IPS DF 4.7 (cell line): ENCODE measurements around the gene TSHZ3.

Experiments used
- DNase-seq: peaks from one replicate; pipeline ENCODE4 v3.0.0-alpha.2; 2013; ENCODE audit warnings: low spot score; ENCODE audit errors: extremely low read depth

The TSHZ3 gene

DNA sequence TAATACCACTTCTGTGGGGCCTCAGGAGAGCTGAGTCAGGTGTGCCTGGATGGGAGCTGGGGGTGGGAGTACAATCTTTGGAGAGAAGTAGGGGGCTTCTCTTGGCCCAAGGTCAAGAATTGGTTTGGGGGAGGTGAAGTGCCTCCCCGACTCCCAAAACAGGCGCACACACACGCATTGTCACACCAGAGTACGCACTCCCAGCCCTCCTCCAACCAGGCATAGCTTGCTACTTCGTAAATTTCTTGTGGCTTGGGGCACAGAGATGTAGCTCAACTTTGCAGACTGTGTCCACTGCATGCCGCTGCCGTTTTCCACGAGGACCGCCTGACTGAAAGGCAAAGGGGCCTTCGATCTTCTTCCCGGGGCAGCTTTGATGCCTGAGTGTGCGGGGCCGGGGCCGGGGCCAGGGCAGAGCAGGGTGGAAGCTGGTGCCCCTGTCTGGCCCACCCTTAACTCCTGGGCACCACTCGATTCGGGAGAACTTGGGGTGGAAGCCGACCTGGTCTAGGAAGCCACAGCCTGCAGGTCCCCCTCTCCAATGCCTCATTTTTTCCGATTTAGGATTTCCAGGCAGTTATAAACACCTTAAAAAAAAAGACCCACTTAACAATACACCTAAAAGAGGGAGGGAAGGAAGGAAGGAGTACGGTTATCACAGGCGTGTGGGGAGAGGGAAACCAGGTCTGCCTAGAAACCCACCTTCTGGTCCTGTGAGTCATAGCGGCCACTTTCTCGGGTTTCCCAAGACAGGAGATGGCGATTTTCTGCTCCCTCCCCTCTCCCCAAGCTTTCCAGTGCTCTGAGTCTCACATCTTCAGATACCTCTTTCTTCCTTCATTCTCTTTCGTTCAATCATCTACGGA lies 5.8 kb upstream of the TSHZ3 start:
- peak; percentile 92 for DNase-seq

DNA sequence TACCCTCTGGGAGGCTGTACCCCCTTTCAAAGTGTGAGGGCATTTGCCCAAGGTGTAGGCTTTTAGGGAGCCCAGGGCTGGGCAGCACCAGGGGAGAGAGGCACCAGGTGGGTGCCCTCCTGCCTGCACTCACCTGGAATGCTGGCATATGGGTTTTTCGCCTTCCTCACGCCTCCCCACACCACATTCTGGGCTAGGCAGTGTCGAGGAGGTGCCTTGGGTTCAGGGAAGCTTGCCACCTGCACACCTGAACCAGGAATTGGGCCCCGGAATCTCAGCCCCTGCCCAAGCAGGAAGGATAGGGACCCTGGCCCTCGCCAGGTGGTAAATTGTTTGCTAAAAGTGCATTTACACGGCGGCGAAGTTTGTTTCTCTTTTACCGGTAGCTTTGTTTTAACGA lies 5.1 kb upstream of the TSHZ3 start:
- DNase-seq, result no peak

DNA sequence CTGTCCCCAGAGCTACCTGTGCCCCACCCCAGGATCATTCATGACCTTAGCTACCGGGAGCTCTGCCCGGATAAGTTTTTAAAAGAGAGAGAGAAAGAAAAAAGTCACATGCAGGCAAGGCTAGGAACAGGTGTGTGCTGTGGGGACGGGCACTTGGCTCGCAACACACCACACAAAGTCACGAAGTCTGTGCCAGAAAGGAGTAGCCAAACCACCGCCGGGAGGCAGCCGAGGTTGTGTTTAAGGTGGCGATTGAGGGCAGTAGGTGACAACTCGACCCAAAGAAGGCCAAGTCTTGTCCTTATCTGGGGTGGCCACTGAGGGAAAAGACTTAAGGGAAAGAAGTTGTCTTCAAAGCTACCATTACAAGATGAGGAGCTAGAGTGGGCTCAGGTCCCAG lies 4.6 kb upstream of the TSHZ3 start:
- no peak for DNase-seq

DNA sequence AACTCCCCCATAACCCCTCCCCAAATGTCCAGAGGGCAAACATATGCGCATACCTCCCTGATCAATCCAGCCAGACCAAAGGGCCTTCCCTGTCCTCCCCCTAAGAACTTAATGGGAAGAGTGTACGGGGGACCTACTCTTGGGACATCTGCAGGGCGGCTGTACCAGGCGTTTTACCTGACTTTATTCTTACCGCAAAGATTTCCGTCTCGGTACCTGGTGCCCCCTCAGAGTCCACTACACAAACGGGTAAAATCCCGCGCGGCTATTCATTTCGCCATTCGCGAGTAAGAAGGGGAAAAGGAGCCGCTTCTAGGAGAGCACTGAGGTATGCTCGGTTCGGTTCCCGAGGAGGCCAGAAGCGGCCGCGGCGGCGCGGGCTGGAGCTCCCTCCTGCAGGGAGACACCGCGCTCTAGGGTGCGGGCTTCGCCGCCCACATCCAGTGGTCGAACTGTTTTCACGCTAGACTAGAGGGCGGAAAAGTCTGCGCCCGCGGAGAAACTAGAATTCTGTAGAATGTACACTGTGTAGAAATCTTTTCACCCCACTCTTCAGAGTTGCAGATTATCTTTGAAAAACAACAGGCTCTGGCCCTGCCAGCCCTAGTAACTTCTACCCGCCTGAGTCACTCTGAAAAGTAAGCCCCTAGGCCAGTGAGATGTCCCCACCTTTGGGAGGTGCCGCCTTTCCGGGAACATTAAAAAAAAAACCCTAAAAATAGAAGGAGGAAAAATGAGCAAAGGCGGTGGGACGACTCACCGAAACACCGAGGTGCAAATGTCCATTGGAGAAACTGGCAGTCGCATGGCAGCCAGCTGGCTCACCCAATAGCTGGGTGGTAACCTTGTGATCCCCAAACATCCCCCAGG lies 3.8 kb upstream of the TSHZ3 start:
- DNase-seq, result no peak

DNA sequence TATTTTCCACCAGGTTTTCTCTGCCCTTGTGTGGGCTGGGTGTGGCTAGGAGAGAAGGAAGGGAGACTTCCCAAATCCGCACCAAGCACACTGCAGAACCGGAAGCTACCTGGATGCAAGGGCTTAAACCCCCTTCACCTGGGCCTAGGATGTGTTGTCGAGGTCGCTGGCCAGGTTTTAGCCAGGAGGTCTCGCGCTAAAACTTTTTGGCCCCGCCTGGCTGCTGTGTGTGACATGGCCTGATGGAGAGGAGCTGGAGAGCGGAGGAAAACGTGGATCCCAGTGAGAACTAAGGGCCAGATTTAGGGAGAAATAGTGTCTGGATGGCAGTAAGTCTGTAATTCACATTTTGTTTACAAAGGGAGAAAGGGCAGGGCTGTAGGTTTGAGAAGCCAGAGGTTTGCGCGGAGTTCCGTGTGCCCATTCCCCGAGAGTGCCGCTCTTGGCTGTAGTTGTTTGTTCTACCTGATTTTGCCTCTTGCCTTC lies 3.1 kb upstream of the TSHZ3 start:
- DNase-seq, result no peak

DNA sequence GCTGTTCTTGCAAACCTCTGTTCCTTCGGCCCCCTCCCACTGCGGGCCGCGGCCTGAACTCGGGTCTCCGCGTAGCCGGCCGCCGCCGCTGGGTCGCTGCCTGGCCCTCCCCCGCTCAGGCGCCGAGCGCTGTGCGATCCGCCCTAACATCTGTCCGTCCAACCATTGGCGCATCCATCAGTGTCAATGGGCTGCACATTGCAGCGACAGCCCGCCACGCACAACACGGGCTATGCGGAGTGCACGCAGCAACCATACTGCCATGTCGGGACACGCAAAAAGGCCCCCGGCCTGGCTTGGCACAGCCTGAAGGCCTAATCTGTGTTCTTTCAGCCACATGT lies 2.6 kb upstream of the TSHZ3 start:
- DNase-seq, result no peak

DNA sequence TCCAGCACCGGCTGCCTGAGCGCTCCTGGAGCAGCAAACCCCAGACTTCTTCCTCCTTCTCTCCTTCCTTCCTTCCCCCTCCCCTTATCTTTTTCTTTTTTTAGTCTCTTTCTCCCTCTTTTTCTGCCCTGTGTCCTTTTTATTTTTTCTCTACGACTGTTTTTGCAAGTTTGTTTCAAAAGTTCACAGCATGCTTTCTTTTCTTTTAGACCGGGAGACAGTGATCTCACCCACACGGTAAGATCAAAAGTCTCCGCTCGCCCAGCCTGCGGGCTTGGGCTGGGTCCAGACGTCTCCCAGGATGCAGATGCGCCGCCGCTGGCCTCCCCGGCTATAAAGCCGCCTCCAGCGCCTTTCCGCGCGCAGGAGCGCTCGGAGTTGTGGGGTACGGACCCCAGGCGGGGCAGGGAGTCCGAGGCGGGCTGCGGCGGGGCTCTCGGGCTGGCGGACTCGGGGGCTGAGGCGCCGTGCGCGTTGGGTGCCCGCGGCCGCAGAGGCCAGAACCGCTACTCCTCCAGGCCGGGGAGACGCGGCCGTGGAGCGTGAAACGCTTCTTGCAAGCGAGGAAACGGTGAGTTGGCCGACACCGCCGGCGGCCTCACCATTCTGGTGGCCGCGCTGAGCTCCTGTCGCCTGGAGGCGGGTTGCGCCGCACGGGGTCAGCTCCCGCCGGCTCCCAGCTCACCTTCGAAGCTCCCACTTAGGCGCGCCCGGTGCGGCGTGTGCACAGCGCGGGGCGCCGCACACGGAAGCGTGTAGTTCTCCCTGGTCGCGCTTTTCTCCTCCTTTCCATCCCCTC lies 2.0 kb upstream of the TSHZ3 start:
- no peak for DNase-seq

DNA sequence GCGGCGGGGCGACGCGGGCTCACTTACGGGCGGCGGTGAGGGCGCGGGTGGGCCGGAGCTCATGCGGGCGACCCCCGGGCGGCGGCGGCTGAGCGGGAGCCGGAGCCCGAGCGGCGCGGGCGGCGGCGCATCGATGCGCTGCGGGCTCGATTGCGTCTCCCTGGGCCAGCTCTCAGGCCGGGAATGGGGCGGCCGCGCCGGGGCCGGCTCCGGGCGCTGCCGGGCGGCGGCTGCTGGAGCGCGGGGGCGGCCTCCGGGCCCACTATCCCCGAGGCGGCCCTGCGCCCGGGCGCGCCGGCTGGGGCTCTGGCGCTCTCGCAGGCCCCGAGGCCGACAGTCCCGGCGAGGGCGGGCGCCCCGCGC lies 1.4 kb upstream of the TSHZ3 start:
- DNase-seq, result no peak

DNA sequence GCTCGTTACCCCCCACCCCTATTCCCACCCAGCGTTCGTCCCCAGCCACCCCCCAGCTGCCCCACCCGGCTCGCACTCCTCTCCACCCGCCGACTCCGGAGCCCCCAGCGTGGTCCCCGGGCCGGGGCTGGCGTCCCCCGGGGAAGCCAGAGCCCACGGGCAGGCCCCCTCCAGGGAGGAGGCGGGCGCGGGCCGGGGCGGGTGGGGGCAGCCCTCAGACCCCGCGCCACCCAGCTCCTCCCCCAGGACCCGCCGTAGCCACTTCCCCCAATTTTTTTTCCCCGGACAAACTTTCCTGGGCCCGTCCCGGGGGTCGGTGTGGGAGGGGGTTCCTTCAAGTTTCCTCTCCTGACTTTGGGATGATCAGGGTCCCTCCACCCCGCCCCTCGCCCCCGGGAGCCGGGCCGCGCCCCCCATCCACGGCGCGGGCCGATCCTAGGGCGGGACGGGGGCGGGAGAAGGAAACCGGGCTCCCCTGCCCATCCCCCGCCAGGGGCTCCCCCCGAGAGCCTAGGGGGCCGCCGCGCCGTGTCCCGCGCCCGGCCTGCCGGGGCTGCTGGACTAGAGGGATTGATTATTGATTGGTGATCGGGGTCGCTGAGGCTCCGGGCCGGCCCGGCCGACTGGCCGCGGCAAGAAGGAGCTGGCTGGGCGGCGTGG lies 927 bp upstream of the TSHZ3 start:
- no peak for DNase-seq

DNA sequence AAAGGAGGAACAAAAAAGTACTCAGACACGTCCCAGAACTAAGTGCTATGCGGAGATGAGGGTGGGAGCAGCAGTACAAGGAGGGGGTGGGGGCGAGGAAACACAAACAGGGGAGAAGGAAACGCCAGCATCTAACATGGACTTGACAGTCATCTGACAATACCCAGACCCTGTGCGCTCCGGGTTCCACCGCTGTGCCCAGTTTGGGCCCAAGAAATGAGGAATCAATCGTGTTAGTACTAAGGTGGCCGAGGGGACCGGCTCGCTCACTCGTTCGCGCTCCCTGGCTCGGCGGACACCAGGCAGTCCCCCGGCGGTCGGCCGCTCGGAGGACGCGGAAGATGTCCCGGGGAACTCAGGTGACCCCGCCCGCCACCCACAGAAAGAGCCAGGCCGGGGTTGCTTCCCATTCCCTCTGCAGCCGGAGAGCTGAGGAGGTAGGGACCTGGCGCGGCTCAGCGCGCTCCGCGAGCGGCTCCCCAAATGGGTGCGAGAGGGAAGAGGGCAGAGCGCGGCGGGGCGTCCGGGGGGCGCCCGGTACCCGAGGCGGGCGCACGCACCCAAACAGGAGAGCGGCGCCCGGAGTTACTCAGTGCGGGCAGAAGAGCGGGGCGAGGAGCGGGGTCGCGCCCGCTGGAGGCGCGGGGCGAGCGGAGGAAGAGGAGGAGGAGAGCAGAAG lies 616 bp downstream of the TSHZ3 start:
- no peak for DNase-seq

DNA sequence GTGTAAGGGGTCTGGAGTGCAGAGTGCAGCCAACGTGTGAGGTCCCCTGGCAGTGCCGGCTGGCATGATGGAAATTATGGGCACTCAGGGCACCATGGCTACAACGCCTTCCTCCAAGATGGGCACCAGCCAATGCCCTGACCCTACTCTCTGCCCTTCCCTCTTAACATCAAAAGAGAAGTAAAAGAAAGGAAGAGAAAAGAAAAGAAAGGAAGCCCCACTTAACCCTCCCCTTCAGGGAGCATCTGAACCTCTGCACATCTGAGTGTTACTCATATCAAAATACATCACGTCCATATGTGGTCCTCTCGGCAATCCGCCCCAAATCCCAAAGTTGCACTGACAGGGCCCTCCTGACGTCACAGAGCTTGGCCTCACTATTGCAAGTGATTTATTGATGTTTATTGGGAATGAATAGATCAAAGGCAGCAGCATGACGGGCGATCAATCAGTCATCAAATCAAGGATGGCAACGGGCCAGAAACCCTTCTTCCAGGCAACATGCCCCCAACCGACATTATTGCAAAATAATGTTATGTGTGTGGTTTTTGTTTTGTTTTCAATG lies 1.3 kb downstream of the TSHZ3 start:
- no peak for DNase-seq

DNA sequence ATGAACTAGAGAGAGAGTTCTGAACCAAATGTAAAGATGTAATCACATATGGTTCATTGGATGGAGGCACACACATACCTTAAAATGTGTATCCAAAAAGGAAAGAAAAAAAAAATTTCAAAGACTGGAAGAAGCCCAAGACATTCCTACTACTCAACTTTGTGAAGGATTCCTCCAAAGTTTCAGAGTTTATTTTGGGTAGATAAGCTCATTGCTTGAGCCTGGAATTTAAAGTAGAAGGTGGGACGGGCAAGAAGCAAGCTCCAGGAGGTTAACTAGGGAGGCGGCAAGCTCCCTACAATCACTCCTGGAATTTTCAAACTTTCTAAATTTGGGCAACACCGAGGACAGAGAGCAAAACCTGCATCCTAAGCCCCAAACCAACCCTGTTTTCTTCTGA lies 1.9 kb downstream of the TSHZ3 start:
- no peak for DNase-seq

DNA sequence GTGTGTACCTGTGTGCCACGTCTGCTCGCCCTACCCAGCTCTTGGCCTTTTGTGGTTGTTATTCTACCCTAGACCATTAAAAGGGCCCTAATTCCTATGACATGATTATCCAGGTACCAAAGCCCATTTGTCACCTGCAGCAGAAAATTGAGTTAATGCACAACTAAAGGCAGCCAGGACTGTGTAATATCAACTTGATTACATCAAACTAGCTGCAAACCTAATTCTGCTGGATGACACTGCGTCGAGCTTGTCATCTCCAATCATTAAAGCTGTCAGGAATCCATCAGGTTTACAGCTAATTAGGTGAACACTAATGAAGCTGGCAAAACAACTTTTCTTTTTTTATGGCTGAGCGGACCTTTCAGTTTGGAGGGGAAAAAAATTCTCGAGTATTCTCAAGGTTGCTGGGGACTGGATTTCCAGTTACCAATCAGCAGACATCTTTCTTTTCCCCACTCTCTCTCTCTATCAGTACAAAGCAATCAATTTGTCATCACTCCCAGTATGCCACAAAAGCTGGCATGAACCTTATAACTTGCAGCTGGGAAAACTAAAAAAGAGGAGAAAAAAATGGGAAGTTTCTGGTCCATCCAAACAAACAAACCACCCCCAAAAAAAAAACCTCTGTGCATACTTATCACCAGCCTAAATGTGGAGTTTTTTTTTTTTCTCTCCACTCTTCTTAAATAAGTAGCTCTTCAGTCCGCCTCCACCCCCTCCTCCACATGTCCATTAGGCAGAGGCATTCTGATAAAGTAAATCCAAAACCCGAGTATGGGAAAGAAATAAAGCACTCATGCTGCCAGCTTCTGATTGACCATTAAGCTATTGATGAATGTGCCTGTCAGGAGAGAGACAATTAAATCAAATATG lies 2.8 kb downstream of the TSHZ3 start:
- DNase-seq, result no peak

DNA sequence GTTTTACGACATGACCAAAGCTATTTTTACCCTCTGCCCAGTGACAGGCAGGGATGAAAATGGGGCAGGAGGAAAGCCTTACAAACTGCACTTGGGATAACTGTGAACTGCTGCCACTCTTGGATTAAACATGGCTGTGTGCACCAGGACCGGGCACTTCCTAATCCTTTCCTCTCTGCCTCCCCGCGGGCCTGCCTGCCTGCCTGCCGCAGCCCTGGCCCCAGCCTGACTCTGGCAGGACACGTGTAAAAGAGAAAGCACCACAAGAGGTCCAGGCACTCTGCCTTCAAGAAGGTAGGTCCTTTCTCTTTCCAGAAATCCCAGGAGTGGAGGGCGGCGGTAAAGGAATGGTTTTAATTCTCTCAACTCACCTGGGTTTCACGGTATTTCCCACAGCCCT lies 4.8 kb downstream of the TSHZ3 start:
- DNase-seq, result no peak

DNA sequence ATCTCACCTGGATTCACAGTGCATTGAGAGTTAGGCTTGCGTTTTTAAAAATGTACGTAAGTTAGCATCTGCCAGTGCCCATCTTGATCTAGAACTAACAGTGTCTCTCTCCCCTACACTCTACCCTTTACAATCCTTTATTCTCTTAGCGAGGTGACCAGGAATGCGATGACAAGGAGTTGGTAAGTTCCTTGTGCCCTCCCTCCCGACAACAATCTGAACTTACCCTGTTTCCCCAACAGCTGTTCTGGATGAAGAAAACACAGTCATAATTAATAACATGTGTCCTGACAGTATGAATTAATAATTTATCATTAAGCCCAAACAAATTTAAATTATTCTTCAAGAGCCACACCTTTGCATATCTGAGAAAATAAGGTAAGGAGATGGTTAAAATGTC lies 6.3 kb downstream of the TSHZ3 start:
- no peak for DNase-seq

DNA sequence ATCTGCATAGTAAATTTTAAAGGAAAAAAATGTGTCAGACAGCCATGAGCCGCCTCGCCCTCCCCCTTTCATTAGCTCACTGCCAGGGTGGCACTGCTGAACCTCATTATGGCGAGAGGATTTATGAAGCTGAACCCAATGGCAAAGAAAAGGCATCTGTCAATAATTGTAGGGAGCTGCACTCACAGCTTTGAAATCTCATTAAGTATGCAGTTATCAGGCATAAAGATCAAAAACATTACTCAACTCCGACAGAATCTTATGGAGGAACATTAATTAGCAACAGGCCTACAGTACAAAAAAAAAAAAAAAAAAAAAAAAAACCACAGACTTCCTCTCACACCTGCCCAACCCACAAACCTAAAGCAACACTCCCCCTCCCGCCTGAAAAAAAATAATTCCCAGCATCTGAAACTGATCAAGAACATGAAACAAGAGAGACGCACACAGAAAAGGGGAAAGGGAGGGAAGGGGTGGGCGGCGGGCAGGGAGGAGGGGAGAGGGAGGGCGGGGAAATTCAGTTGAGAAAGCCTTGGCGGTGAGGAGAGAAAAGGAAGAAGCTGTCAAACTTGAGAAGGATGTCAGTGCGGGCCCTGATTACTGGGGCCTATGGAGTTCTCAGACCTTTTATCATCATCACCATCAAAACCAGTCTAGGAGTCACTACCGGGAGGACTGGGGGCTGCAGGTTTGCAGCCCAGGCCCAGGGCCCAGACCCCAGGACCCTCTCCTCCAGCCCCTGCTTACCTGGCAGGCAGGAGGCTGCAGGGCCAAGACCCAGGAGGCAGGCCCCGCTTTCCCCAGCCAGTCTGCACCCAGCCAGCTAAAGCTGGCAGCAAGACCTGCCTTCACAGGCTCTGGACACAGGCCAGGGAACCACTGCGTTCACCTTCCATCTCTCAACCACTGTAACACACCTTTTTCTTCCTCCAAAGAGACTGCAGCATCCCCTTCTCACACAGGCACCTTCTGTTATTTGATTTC lies 8.9 kb downstream of the TSHZ3 start:
- no peak for DNase-seq

DNA sequence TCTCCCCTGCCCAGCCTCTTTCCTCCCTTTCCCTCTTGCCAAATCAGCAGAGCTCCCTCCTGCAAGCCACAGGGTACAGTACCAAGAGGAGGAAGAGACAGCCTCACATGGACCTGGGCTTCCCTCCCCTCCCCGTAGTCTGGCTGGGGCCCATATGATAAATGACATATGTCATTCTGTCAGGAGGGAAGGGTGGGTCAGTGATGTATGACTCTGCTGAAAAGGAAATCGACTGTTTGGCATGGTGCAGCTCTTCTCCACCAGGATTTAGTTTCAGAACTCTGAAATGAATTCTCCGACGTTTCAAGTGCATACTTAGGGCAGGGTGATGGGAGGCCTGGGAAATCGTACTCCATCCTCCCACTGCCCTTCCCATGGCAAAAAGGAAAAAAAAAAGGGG lies 9.8 kb downstream of the TSHZ3 start:
- no peak for DNase-seq

DNA sequence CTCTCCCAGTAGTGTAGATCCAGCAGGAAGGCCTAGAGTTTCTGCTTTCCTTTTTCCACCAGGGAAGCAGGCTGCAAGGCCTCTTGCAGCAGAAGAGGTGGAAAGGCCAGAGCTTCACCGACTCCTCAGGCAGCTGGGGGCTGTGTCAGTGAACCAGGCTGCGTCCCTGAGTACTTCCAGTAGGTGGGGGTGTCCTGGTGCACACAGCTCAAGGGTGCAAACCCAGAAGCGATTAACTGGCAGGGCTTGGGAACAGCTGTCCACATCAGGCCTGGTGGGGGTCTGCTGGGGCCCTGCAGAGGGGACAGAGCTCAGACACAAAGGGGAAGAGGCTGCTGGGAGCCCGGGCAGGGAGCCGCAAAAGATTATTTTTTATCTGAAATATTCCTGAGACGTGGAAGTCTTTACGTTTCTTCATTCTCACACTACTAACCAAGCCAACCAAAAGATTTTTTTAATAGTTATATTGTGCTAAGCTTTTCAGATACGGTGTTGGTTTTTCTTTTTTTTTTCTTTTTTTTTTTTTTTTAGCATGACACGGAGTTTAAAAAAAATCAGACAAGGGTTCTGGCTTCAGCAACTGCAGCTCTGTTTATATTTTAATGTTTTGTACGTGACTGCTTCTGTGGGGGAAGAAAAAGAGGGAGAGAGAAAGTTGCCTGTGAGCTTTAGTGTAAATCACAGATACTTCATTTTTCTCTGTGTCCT lies 11.0 kb downstream of the TSHZ3 start:
- DNase-seq, result no peak
